Midbrain (tissue), 1 donor: ENCODE measurements around the gene DLX2.
"Not testable (repeated sequence)": the region's sequence is repeated elsewhere in the genome, so short reads cannot be mapped to it uniquely, and the experiment has no call there.

Source experiments
- DNase-seq: peaks from one replicate; lab custom pipeline; 2025; lab: John Stamatoyannopoulos, UW

The DLX2 gene

GRCh38 chr2:172102391-172103359 lies at the start of gene DLX2:
Gene DLX2 (minus strand): TSS chr2:172102900. CDS start chr2:172102538, 362 bp downstream.
- peak; percentile 53 for DNase-seq

- no peak for DNase-seq
These were observed 45.4 kb upstream of the DLX2 start for GRCh38 chr2:172147944-172148650.

- no peak for DNase-seq
These were observed 41.1 kb upstream of the DLX2 start for GRCh38 chr2:172143817-172144216.

DNA sequence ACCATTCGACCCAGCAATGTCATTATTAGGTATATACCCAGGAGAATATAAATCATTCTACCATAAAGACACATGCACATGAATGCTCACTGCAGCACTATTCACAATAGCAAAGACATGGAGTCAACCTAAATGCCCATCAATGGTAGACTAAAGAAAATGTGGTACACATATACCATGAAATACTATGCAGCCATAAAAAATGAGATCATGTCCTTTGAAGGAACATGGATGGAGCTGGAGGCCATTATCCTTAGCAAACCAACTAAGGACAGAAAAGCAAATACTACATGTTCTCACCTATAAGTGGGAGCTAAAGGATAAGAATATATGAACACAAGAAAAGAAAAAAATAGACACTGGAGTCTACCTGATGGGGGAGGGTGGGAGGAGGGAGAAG lies 36.0 kb upstream of the DLX2 start:
- DNase-seq: not testable (repeated sequence)

- DNase-seq: no peak
These were observed 35.2 kb upstream of the DLX2 start for GRCh38 chr2:172137943-172138342.

- no peak for DNase-seq
These were observed 34.4 kb upstream of the DLX2 start for GRCh38 chr2:172137109-172137508.

- no peak for DNase-seq
These were observed 32.7 kb upstream of the DLX2 start for GRCh38 chr2:172135446-172135845.

- no peak for DNase-seq
These were observed 31.6 kb upstream of the DLX2 start for GRCh38 chr2:172134270-172134669.

GRCh38 chr2:172131713-172132555 lies 29.2 kb upstream of the DLX2 start:
- no peak for DNase-seq

DNA sequence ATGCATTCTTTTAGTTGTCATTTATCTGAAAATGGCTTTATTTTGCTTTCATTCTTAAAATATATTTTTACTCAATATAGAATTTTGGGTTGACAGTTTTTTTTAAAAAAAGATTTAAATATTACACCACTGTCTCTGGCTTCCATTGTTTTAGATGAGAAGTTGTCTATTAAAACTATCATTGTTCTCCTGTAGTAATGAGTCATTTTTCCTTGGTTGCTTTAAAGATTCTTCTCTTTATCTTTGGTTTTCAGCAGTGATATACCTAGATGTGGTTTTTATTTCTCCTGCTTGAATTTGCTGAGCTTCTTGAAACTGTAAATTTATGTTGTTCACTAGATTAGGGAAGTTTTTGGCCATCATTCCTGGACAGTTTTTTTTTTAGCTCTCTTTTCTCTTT lies 26.7 kb upstream of the DLX2 start:
- DNase-seq: no peak

DNA sequence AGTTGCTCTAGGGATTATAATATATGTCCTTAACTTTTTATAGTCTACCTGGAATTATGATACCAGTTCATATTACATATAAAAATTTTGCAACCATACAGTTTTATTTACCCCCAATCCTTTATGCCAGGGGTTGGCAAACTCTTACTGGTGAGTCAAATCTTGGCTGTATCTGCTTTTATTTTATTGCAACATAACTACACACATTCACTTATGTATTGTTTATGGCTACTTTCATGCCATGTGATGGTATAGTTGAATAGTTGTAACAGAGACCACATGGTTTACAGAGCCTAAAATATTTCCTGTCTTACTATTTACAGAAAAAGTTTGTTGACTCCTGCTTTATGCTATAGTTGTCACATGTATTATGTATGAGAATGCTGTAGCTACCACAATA lies 25.8 kb upstream of the DLX2 start:
- no peak for DNase-seq

DNA sequence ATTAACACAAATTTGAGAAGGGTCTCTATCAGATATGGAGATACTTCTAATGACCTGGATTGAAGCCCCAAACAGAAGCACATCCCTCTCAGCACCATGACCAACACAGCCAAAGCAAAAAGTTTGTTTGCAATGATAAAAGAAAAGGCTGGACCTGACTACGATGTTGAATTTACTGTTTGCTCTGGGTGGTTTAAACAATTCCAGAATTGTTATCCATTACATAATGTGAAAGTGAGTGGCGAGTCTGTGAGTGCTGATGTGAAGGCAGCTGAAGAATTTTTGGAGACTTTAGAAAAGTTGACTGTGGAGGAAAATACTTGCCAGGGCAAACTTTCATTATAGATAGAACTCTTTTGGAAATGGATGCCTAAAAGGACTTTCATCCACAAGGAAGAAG lies 17.4 kb upstream of the DLX2 start:
- DNase-seq: no peak

DNA sequence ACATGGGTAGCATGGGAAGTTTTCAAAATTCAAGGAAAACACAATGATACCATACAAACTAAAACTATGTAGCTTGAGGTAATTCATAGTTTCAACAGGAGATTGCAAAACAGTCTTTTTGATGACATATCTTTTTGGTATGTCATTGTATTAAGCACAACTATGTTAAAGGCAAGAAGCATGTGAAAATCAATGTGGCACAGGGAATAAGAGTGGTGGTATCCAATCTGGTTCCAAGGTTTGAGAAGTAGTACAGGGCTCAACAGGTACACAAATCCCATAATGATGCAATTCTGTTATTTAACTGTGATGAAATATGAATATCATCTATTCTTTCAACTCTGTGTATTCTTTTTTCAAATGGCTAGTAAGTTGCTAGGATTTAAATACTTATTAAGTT lies 16.4 kb upstream of the DLX2 start:
- no peak for DNase-seq

DNA sequence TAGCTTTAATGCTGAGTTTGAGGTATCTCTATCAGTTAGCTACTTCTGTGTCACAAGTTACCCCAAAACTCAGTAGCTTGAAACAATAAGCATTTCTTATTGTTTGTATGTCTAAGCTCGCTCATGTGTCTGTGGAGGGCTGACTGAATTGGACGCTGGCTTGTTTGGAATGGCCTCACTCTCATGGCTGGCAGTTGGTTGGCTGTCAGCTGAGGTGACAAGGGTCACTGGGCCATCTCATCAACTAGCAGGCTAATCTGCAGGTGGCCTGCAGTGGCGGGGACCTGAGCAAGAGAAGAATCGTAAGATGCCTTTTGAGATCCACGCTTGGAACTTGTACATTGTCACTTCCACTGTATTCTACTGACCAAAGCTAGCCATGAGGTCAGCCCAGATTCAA lies 13.4 kb upstream of the DLX2 start:
- no peak for DNase-seq

- DNase-seq: no peak
These were observed 11.9 kb upstream of the DLX2 start for GRCh38 chr2:172114579-172114978.

DNA sequence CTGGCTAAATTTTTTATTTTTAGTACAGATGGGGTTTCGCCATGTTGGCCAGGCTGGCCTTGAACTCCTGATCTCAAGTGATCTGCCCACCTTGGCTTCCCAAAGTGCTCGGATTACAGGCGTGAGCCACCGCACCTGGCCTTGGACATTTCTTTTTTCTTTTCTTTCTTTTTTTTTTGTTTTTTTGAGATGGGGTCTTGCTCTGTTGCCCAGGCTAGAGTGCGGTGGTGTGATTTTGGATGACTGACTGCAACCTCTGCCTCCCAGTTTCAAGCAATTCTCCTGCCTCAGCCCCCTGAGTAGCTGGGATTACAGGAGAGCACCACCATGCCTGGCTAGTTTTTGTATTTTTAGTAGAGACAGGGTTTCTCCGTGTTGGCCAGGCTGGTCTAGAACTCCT lies 11.5 kb upstream of the DLX2 start:
- not testable (repeated sequence) for DNase-seq

DNA sequence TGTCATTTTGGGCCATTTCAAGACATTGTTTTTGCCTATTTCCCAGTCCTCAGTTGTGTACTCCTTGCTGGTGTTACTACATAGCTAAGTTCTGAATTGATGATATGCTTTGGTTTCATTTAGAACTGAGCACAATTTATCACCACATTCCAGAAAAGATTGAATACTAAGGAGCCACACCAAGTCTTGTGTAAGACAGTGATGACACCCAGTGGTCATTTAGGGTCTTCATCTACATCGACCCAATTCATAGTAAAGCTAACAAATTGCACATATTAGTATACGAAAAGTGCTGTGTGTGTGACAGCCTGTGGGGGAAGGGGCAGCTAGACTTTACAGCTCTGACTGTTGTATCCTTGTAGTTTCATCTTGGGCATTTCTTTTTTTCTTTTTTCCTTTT lies 10.9 kb upstream of the DLX2 start:
- peak; percentile 17 for DNase-seq

GRCh38 chr2:172109988-172110811 lies 7.5 kb upstream of the DLX2 start:
- no peak for DNase-seq

DNA sequence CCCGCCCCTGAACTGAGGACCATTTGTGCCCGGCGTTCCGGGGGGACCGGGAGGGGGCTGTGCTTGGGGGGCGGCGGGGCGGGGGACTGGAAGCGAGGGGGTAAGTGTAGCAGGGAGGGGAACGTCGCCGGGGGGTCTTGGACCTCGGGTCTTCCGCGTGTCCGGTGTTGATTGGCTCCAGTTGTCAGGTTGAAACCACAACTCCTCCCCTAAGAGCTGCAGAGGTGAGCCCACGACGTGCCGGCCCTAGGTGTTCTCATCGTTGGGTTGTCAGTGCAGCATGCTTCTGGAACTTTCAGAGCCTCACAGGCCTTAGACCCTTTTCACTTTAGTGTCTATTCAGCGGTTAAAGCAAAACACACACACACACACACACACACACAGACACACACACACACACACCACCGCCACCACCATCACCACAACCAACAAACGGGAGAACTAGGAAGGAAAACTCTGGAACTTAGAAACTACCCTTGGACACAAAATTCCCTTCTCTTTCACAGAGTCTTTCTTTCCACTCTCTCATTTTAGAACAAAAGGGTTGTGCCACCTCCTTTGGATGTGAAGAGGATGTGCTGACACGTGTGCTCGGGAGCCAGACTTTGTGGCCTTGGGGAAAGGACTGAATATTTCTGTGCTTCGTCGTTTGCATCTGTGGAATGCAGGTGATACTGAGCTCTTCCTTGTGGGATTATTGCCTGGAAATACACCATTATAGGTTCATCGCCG lies 6.7 kb upstream of the DLX2 start:
- no peak for DNase-seq

DNA sequence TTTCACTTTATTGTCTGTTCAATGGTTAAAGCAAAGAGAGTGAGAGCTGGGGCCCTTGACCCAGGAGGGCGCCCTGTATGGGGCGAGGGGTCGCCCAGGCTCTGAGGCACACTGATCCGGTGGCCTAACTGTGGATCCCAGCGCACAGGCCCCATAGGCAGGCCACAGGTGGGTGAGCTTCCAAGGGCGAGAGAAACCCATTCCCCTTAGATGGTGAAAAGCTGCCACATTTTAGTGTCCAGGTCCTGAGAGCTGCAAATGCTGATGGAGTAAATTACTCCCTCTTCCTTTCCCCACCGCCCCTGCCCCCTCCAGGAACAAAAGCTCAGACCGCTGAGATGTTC lies 5.9 kb upstream of the DLX2 start:
- no peak for DNase-seq
